Measurements from ENCODE around the gene STMND1. TPM values are rescaled to one million over a fixed set of nuclear protein-coding genes. Genes with fewer than 3 reads are reported as not detected.

Gene STMND1
- total and polyA plus RNA-seq, 4 donors: 0.05 TPM; not detected in 3

DNA sequence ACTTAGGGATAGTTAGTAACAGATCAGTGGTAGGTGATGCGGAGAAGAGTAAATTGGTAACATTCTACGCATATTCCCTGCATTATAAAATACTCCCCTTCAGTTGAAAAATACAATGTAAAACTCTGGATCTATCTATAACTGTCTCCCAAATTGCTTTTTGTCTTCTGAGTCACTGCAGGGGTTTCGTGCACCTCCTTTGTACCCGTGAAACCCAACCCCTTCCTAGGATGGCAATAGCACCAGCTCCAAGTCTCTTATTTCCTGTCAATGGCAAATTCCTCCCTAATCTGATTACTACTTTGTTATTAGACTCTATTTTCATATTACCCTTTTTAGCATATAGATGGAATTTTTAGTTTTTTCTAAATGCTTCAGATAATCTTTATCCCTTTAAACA is 20.6 kb upstream of the STMND1 start:
- 87% methylated on average over 4 of the region's 4 CpGs for WGBS
- H3K27ac ChIP-seq (ENCODE audit: low read depth in 1 of 2, low read length in 2 of 2): no peak overlapping the region
- no peak for DNase-seq (ENCODE audit: low spot score)

GRCh38 chr6:17081860-17082508 is 19.9 kb upstream of the STMND1 start:
- Histone ChIP-seq H3K4me1 (ENCODE audit: control insufficient read depth in 4 of 4, insufficient read depth in 4 of 4, low read length in 3 of 4) (no peaks in the 10 kb centered on the region), H3K27ac (ENCODE audit: low read depth in 1 of 2, low read length in 2 of 2) (no peak overlapping the region), H3K36me3 (ENCODE audit: control insufficient read depth in 4 of 4, insufficient read depth in 3 of 4, low read depth in 1 of 4, low read length in 3 of 4) (no peaks in the 10 kb centered on the region), H3K9me3 (ENCODE audit: control insufficient read depth in 4 of 4, low read length in 3 of 4) (no peaks in the 10 kb centered on the region), H3K9ac (ENCODE audit: low read depth in 1 of 2, low read length in 2 of 2) (no peak overlapping the region), H3K27me3 (ENCODE audit: control insufficient read depth in 4 of 4, insufficient read depth in 4 of 4, low read length in 3 of 4) (no peaks in the 10 kb centered on the region), H3K4me3 (ENCODE audit: low read depth in 1 of 3, low read length in 3 of 3) (no peak overlapping the region)
- 81% methylated on average over 5 of the region's 5 CpGs for WGBS
- no peak for DNase-seq (ENCODE audit: low spot score)
- no peak for TF ChIP-seq TAF1 (conservative IDR thresholded peaks at IDR 0.05)
- TF ChIP-seq, protein P1, sequence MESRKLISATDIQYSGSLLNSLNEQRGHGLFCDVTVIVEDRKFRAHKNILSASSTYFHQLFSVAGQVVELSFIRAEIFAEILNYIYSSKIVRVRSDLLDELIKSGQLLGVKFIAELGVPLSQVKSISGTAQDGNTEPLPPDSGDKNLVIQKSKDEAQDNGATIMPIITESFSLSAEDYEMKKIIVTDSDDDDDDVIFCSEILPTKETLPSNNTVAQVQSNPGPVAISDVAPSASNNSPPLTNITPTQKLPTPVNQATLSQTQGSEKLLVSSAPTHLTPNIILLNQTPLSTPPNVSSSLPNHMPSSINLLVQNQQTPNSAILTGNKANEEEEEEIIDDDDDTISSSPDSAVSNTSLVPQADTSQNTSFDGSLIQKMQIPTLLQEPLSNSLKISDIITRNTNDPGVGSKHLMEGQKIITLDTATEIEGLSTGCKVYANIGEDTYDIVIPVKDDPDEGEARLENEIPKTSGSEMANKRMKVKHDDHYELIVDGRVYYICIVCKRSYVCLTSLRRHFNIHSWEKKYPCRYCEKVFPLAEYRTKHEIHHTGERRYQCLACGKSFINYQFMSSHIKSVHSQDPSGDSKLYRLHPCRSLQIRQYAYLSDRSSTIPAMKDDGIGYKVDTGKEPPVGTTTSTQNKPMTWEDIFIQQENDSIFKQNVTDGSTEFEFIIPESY (IDR thresholded peaks at IDR 0.05): no peak
- TF ChIP-seq ATF3 (IDR thresholded peaks at IDR 0.05): no peak
- TF ChIP-seq EGR1 (IDR thresholded peaks at IDR 0.05; ENCODE audit: low read depth in 2 of 2): no peak
- no peak for TF ChIP-seq FOXA1 (IDR thresholded peaks at IDR 0.05)
- no peak for TF ChIP-seq SP1 (IDR thresholded peaks at IDR 0.05)
- no peak for TF ChIP-seq JUND (IDR thresholded peaks at IDR 0.05)

More for the DNA sequence above, 20.6 kb upstream of the STMND1 start:
- TF ChIP-seq, protein P1 (IDR thresholded peaks at IDR 0.05): no peak
- TF ChIP-seq, protein P2, sequence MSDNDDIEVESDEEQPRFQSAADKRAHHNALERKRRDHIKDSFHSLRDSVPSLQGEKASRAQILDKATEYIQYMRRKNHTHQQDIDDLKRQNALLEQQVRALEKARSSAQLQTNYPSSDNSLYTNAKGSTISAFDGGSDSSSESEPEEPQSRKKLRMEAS (IDR thresholded peaks at IDR 0.05): no peak
- no peak for TF ChIP-seq JUND (IDR thresholded peaks at IDR 0.05)
- TF ChIP-seq FOXA1 (IDR thresholded peaks at IDR 0.05): no peak
- TF ChIP-seq HNF4G (IDR thresholded peaks at IDR 0.05): no peak
- no peak for TF ChIP-seq ATF3 (IDR thresholded peaks at IDR 0.05)
- no peak for TF ChIP-seq NR2F2 (IDR thresholded peaks at IDR 0.05)
- no peak for TF ChIP-seq GABPA (IDR thresholded peaks at IDR 0.05 in 1 of 2, conservative IDR thresholded peaks at IDR 0.05 in 1 of 2)
- TF ChIP-seq REST (IDR thresholded peaks at IDR 0.05): no peak
- no peak for TF ChIP-seq RAD21 (IDR thresholded peaks at IDR 0.05)
- no peak for TF ChIP-seq SP1 (IDR thresholded peaks at IDR 0.05)
- TF ChIP-seq YY1 (IDR thresholded peaks at IDR 0.05): no peak
- Histone ChIP-seq H3K4me1 (ENCODE audit: control insufficient read depth in 4 of 4, insufficient read depth in 4 of 4, low read length in 3 of 4) (no peaks in the 10 kb centered on the region), H3K4me3 (ENCODE audit: low read depth in 1 of 3, low read length in 3 of 3) (no peak overlapping the region), H3K27me3 (ENCODE audit: control insufficient read depth in 4 of 4, insufficient read depth in 4 of 4, low read length in 3 of 4) (no peaks in the 10 kb centered on the region), H3K9me3 (ENCODE audit: control insufficient read depth in 4 of 4, low read length in 3 of 4) (no peaks in the 10 kb centered on the region), H3K36me3 (ENCODE audit: control insufficient read depth in 4 of 4, insufficient read depth in 3 of 4, low read depth in 1 of 4, low read length in 3 of 4) (no peaks in the 10 kb centered on the region), H3K9ac (ENCODE audit: low read depth in 1 of 2, low read length in 2 of 2) (no peak overlapping the region)
